GM12878 (cell line): ENCODE results near the gene CLDN6. TPM values are rescaled to one million over a fixed set of nuclear protein-coding genes. Genes with fewer than 3 reads are reported as not detected.

Source experiments
- ATAC-seq: fragments of 200-7000 bp; cut with Tn5 transposase; 3 replicates; pipeline ENCODE4 v1.9.1; 2020; ENCODE audit warnings: mild to moderate bottlenecking, moderate library complexity
- BruUV-seq: library from RNA; stranded (reverse); fragments of 400-500 nt; replicated peaks from 2 replicates; lab custom pipeline; 2021; lab: Mats Ljungman, UMichigan
- CTCF ChIA-PET: fragments of 300-600 bp; sonication (Branson Sonifier 250); formaldehyde crosslinking; extraction: SDS; loops from one replicate; lab custom pipeline; 2021; ENCODE audit warnings: inconsistent platforms; lab: Yijun Ruan, JAX
- POLR2A ChIA-PET: fragments of 350-600 bp; formaldehyde crosslinking; extraction: SDS; loops from one replicate; lab custom pipeline; 2021; ENCODE audit warnings: inconsistent platforms; lab: Charles Lee
- RAD21 ChIA-PET: fragments of 300-600 bp; sonication (Branson Sonifier 250); formaldehyde crosslinking; loops from one replicate; lab custom pipeline; 2023; ENCODE audit warnings: antibody characterized with exemption; ENCODE audit not compliant: unreplicated experiment; lab: Charles Lee
- SMC1A ChIA-PET: fragments of 300-600 bp; sonication (Branson Sonifier 250); formaldehyde crosslinking; loops from one replicate; lab custom pipeline; 2023; ENCODE audit not compliant: unreplicated experiment, uncharacterized antibody; lab: Charles Lee
- DNase-seq: peaks from one replicate; pipeline ENCODE4 v3.0.0-alpha.2; 2011; ENCODE audit warnings: low read depth, low spot score
- FAIRE-seq: peaks from 3 replicates; lab custom pipeline; 2011; peaks lifted over from hg19 to GRCh38; lab: Jason Lieb, UNC
- H2AFZ ChIP-seq: 2 replicates; pipeline ENCODE4 v1.6.0; 2011; ENCODE audit warnings: low read depth, low read length, control low read depth; ENCODE audit not compliant: control insufficient read depth
- H3K27ac ChIP-seq: 2 replicates; pipeline ENCODE4 v1.5.1; 2011; ENCODE audit warnings: control low read depth; ENCODE audit not compliant: control insufficient read depth, insufficient read depth
- H3K27me3 ChIP-seq, 2 experiments: replicated peaks in 1 of 2; 2 replicates each; pipeline versions ENCODE4 v1.6.0 to v1.6.1; 2011; ENCODE audit warnings: low read length in 1 of 2; ENCODE audit not compliant: control insufficient read depth in 2 of 2, insufficient read depth in 2 of 2
- H3K36me3 ChIP-seq, 2 experiments: 2 replicates each; pipeline ENCODE4 v1.5.1; 2011; ENCODE audit warnings: low read length in 1 of 2; ENCODE audit not compliant: control insufficient read depth in 2 of 2, insufficient read depth in 2 of 2
- H3K4me1 ChIP-seq: 2 replicates; pipeline ENCODE4 v1.6.1; 2011; ENCODE audit warnings: mild to moderate bottlenecking, low read length, moderate library complexity, mixed read lengths; ENCODE audit not compliant: control insufficient read depth, insufficient read depth
- H3K4me2 ChIP-seq: 2 replicates; pipeline ENCODE4 v1.6.0; 2011; ENCODE audit warnings: control low read depth; ENCODE audit not compliant: control insufficient read depth, insufficient read depth
- H3K4me3 ChIP-seq: fragments of 200-600 bp; sonication (generic); 2 replicates; pipeline ENCODE4 v1.5.1; 2016
- H3K79me2 ChIP-seq: 2 replicates; pipeline ENCODE4 v1.6.0; 2011; ENCODE audit warnings: low read length; ENCODE audit not compliant: control insufficient read depth, insufficient read depth
- H3K9ac ChIP-seq: 2 replicates; pipeline ENCODE4 v1.8.0; 2011; ENCODE audit warnings: low read length, control low read depth, mixed read lengths; ENCODE audit not compliant: control insufficient read depth, insufficient read depth
- H3K9me3 ChIP-seq: replicated peaks from 3 replicates; pipeline ENCODE4 v1.5.1; 2011; ENCODE audit warnings: mild to moderate bottlenecking, low read length; ENCODE audit not compliant: control insufficient read depth, insufficient read depth
- H4K20me1 ChIP-seq: 2 replicates; pipeline ENCODE4 v1.6.0; 2011; ENCODE audit not compliant: control insufficient read depth, insufficient read depth
- BHLHE40 ChIP-seq, 2 experiments: fragments of 450-650 bp in 1 of 2; IDR thresholded peaks; 2 replicates each; pipeline ENCODE4 v1.6.1; 2011 to 2017; ENCODE audit warnings: low read depth in 2 of 2, borderline replicate concordance in 1 of 2, improper control_type of control experiment in 1 of 2, low read length in 1 of 2, mild to moderate bottlenecking in 1 of 2
- CHD1 ChIP-seq: IDR thresholded peaks from 2 replicates; pipeline ENCODE4 v1.6.1; 2012; ENCODE audit warnings: low read depth, low read length, improper control_type of control experiment
- DPF2 ChIP-seq: fragments of 450-650 bp; IDR thresholded peaks from 2 replicates; pipeline ENCODE4 v1.6.1; 2017; ENCODE audit warnings: mild to moderate bottlenecking
- EED ChIP-seq: sonication (generic); IDR thresholded peaks from 2 replicates; pipeline ENCODE4 v1.6.1; 2016; ENCODE audit warnings: antibody characterized with exemption, low read depth
- GATAD2B ChIP-seq: fragments of 450-650 bp; conservative IDR thresholded peaks from 2 replicates; pipeline ENCODE4 v1.6.1; 2017; ENCODE audit warnings: low read depth, mild to moderate bottlenecking, moderate library complexity
- IKZF1 ChIP-seq: fragments of 450-650 bp; conservative IDR thresholded peaks from 2 replicates; pipeline ENCODE4 v1.6.1; 2017; ENCODE audit warnings: antibody characterized with exemption, mild to moderate bottlenecking
- MEF2B ChIP-seq: fragments of 450-650 bp; IDR thresholded peaks from 2 replicates; pipeline ENCODE4 v1.6.1; 2018; ENCODE audit warnings: mild to moderate bottlenecking, moderate library complexity; ENCODE audit not compliant: partially characterized antibody, poor library complexity, severe bottlenecking
- NFYA ChIP-seq: IDR thresholded peaks from 2 replicates; pipeline ENCODE4 v1.6.1; 2011; ENCODE audit warnings: low read depth, mild to moderate bottlenecking, low read length, improper control_type of control experiment, borderline replicate concordance
- SUZ12 ChIP-seq: fragments of 200-600 bp; sonication (generic); IDR thresholded peaks from one replicate; pipeline ENCODE4 v1.6.1; 2018; ENCODE audit warnings: antibody characterized with exemption, mild to moderate bottlenecking; ENCODE audit not compliant: unreplicated experiment
- WGBS: methylation state at CpG from one replicate; pipeline ENCODE4 v1.1.6; 2016; ENCODE audit warnings: low lambda C conversion rate; ENCODE audit not compliant: insufficient replicate concordance, insufficient coverage; ENCODE audit errors: missing lambda C conversion rate; 5-methylcytosine and 5-hydroxymethylcytosine counted together
- in situ Hi-C: fragments of 300-500 bp; cut with MboI; formaldehyde crosslinking; loops from 9 replicates; pipeline ENCODE4 v1.14.3; 2018; ENCODE audit warnings: mixed read lengths
- intact Hi-C: fragments of 100-400 bp; cut with micrococcal nuclease; formaldehyde crosslinking; loops from one replicate; pipeline ENCODE4 v1.14.2; 2022; ENCODE audit not compliant: unreplicated experiment
- polyA plus RNA-seq, 11 experiments: library from polyadenylated mRNA; depleted of rRNA in 4 of 11; unstranded in 6 of 11; stranded (reverse) in 5 of 11; fragments of >200 nt; fragmentation: Nextera tagmentation in 4 of 11; fragmentation: Illumina TruSeq in 1 of 11; extraction: Ambion mirVana in 4 of 11; extraction: Trizol in 1 of 11; gene quantifications; 1 replicate in 1 of 11; 2 replicates in 10 of 11; pipeline versions ENCODE4 v1.2.1 to v1.2.3, GENCODE V29; 2011 to 2016; ENCODE audit warnings: inconsistent platforms in 2 of 11, missing spikeins in 2 of 11, low read depth in 1 of 11
- total RNA-seq, 4 experiments: library from RNA; depleted of rRNA in 3 of 4; stranded (reverse); fragments of >200 nt in 3 of 4; fragmentation: Illumina TruSeq in 1 of 4; extraction: Trizol in 1 of 4; gene quantifications; 2 replicates each; pipeline versions ENCODE4 v1.2.1 to v1.2.3, GENCODE V29; 2013 to 2021
- TF ChIP-seq, protein P1 (sequence below): IDR thresholded peaks from 2 replicates; pipeline ENCODE4 v1.6.1; 2011; ENCODE audit warnings: borderline replicate concordance, low read depth, mild to moderate bottlenecking, moderate library complexity, mixed read lengths, low read length; ENCODE audit not compliant: insufficient read depth; ENCODE audit errors: extremely low read length

Gene CLDN6
- total and polyA plus RNA-seq, 10 of the 15 experiments (the other 5 are each of a cell fraction or from before 2014, with no cell fraction given) = 0.15 to 0.26 (median 0.23) TPM; not detected in 7

DNA sequence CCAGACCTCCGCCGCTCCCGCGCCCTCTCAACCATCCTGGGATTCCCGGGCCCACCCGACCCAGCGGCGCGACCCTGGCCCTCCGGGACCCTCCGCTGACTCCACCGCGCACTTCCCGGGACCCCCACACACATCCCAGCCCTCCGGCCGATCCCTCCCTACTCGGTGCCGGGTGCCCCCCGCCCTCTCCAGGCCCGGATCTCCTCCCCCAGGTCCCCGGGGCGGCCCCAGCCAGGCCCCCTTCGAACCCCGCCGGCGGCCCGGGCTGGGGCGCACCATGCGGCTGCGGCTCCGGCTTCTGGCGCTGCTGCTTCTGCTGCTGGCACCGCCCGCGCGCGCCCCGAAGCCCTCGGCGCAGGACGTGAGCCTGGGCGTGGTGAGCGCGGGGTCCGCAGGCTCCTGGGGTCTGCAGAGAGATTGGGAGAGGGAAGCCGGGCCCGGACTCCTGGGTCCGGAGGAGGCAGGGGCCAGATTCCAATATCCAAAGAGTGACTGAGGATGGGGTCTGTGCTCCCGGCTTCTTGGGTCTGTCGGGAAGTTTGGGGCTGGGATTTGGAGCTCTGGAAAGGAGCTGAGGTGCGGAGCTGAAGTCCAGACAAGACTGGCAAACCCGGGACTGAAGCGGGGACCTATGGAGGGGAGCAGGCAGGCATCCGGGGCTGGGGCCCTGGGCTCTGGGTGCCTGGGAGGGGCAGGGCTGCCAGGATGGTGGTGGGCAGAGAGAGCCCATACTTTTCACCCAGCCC lies 28.8 kb upstream of the CLDN6 start:
- WGBS = 2% methylated on average over 41 of the region's 54 CpGs
- Histone ChIP-seq H3K27ac (no peak overlapping the region), H3K9ac (no peak overlapping the region), H3K9me3 (no peaks in the 10 kb centered on the region), H2AFZ (no peak overlapping the region), H4K20me1 (no peaks in the 10 kb centered on the region), H3K4me2 (peak overlapping the region; percentile 96), H3K4me3 (no peak overlapping the region; the same call in 1 of the 2 replicates), H3K36me3 (no peaks in the 10 kb centered on the region), H3K79me2 (no peaks in the 10 kb centered on the region), H3K4me1 (peaks cover 2% of the 10 kb centered on the region; the same call in 1 of the 2 replicates), H3K27me3 (no peaks in the 10 kb centered on the region; a peak in 2 of 4 replicates)
- in situ Hi-C loops = no loop called here
- no peak for FAIRE-seq
- SMC1A ChIA-PET = no interaction called here
- BruUV-seq = no TSS peak
- no peak; the same call in 2 of the 3 replicates for ATAC-seq
- DNase-seq = no peak
- TF ChIP-seq SUZ12 (peak; percentile 98), CHD1 (no peak)
- intact Hi-C loops = no loop called here
- CTCF ChIA-PET = interaction anchor here (3.7 to 5.6 kb wide), 3 partner anchors 12 to 18 kb away, joined by 18 to 28 read pairs (median 23); no protein-coding TSS in a partner anchor
- RAD21 ChIA-PET = interaction anchor here (0.7 kb wide), 1 partner anchor 212 kb away, joined by 3 read pairs; no protein-coding TSS in a partner anchor
- POLR2A ChIA-PET = no interaction called here

DNA sequence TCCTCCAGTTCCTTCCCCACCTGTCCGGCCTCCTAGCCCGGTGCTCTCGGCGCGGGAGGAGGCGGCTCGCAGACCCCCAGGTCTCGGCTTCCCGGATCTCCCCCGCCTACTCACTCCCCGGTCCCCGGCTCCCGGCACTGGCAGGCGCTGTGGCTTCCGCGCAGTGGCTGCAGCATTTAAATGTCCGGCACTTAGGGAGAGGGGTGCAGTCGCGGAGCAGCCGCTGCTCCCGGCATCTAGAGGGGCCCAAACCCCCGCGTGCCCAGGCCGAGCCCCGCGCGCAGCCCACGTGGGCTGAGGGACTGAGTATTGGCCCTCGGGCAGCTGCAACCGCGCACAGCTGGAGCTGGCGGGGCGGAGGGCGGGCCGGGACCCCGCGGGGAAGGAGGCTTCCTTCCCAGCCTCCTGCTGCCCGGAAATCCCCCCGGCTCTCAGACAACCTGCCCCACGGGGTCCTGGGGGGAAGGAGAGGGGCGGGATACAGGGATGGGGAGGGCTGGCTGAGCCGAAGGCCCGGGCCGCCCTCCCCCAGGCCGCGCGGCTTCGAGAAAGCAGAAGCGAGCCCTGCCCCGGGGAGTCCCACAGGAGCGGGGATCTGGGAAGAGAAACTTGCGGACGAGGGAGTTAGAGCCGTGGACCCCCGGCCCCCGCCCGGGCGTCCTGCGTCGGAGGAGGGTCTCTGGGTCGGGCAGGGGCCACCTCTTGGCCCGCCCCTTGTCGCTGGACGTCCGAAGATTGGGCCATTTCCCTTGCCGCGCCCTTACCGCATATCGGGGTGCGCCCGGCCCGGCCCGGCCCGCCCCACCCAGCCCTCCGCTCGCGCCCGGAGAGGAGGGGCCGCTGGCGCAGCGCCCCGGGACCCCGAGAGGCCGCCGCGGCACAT lies 28.0 kb upstream of the CLDN6 start, which contains the start of gene MMP25:
Gene MMP25 (plus strand): TSS at position 804 of the 883 bp plus-strand sequence. CDS start 357 bp downstream, outside the sequence.
- intact Hi-C loops = no loop called here
- ChIA-PET RAD21 (no interaction called here), POLR2A (interaction anchor here (0.5 kb wide), 1 partner anchor 84 kb away, joined by 9 read pairs; no protein-coding TSS in a partner anchor), CTCF (interaction anchor here (0.6 to 9.0 kb wide), 3 partner anchors 16 to 42 kb away, joined by 3 to 76 read pairs (median 3); no protein-coding TSS in a partner anchor), SMC1A (no interaction called here)
- ATAC-seq (peak; percentile 88), FAIRE-seq (no peak), DNase-seq (no peak)
- Histone ChIP-seq H3K27me3 (peaks cover 0 to 1% of the 10 kb centered on the region in 2 experiments; a peak in 2 of 4 replicates), H3K36me3 (no peaks in the 10 kb centered on the region), H3K4me3 (peak within 1 kb of the TSS; percentile 82), H4K20me1 (no peaks in the 10 kb centered on the region), H3K9ac (peak within 1 kb of the TSS; percentile 50), H3K4me2 (peak within 1 kb of the TSS; percentile 96), H2AFZ (peak within 1 kb of the TSS; percentile 62), H3K79me2 (no peaks in the 10 kb centered on the region), H3K9me3 (no peaks in the 10 kb centered on the region), H3K27ac (no peak within 1 kb of the TSS), H3K4me1 (peaks cover 2% of the 10 kb centered on the region; the same call in 1 of the 2 replicates)
- WGBS = 5% methylated on average over 49 of the region's 86 CpGs
- in situ Hi-C loops = no loop called here
- no TSS peak for BruUV-seq
- peak; percentile 70 for TF ChIP-seq EED
- no peak for TF ChIP-seq MEF2B
- peak; percentile 92 for TF ChIP-seq DPF2
- 0 out of 4 replicates have a peak, but pooled peaks of 1 of the 2 experiments have one; percentile 5 for TF ChIP-seq BHLHE40 (IDR thresholded peaks at IDR 0.05; ENCODE audit: borderline replicate concordance in 1 of 2, low read depth in 2 of 2, low read length in 1 of 2)
- no peak for TF ChIP-seq GATAD2B
- TF ChIP-seq IKZF1 = peak; percentile 88
- TF ChIP-seq, protein P1, sequence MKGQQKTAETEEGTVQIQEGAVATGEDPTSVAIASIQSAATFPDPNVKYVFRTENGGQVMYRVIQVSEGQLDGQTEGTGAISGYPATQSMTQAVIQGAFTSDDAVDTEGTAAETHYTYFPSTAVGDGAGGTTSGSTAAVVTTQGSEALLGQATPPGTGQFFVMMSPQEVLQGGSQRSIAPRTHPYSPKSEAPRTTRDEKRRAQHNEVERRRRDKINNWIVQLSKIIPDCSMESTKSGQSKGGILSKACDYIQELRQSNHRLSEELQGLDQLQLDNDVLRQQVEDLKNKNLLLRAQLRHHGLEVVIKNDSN = peak; percentile 12
- TF ChIP-seq NFYA = no peak
